AG04449 (cell line): ENCODE measurements around the gene ADORA3.

Source experiments
- CTCF ChIA-PET: fragments of 350-600 bp; formaldehyde crosslinking; extraction: SDS; loops from one replicate; lab custom pipeline; 2021; ENCODE audit warnings: antibody characterized with exemption; lab: Yijun Ruan, JAX
- POLR2A ChIA-PET: fragments of 400-600, 350-600 bp; formaldehyde crosslinking; extraction: SDS; loops from one replicate; lab custom pipeline; 2020; ENCODE audit warnings: antibody characterized with exemption, inconsistent platforms; lab: Yijun Ruan, JAX
- DNase-seq: peaks from one replicate; pipeline ENCODE4 v3.0.0-alpha.2; 2010; ENCODE audit warnings: low read depth, low spot score
- H3K4me3 ChIP-seq: 2 replicates; pipeline ENCODE4 v1.5.1; 2011; ENCODE audit warnings: low read depth, mild to moderate bottlenecking, control low read depth, low read length
- CTCF ChIP-seq: IDR thresholded peaks from one replicate; pipeline ENCODE4 v1.5.1; 2011; ENCODE audit warnings: mild to moderate bottlenecking, moderate library complexity, low read length, control low read depth, inconsistent platforms; ENCODE audit not compliant: insufficient read depth; ENCODE audit errors: missing control alignments

Gene ADORA3

DNA sequence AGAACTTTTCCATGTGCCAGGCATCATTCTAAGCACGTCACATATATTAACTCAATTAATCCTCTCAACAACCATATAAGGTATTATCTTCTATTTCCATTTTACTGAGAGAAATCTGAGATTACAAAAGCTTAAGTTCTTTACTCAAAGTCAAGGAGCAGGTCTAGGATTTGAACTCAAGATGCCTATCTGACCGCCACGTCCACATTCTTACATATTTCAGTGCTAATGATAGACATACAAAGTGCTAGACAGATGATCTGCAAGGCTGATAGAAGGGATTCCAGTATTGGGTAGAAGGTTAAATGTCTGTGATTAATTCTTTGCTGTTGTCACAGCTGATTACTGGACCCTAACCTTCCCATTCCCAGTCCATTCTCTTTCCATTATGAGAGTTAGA is 49.7 kb downstream of the ADORA3 start:
- CTCF ChIA-PET = interaction anchor here (1.0 to 2.8 kb wide), 6 partner anchors 9 to 292 kb away, joined by 3 to 12 read pairs (median 4); no protein-coding TSS in a partner anchor
- no peak for DNase-seq
- TF ChIP-seq CTCF = no peak
- no peak overlapping the region for H3K4me3 ChIP-seq
- POLR2A ChIA-PET = interaction anchor here (1.1 kb wide), 1 partner anchor 9 kb away, joined by 3 read pairs; no protein-coding TSS in a partner anchor

- H3K4me3 ChIP-seq = no peak overlapping the region
- no peak for TF ChIP-seq CTCF
- CTCF ChIA-PET = interaction anchor here (1.0 to 2.8 kb wide), 5 partner anchors 10 to 261 kb away, joined by 3 to 12 read pairs (median 3); no protein-coding TSS in a partner anchor
- DNase-seq = no peak
- POLR2A ChIA-PET = interaction anchor here (1.1 kb wide), 1 partner anchor 10 kb away, joined by 3 read pairs; no protein-coding TSS in a partner anchor
These were observed 50.9 kb downstream of the ADORA3 start for GRCh38 chr1:111452581-111452980.

DNA sequence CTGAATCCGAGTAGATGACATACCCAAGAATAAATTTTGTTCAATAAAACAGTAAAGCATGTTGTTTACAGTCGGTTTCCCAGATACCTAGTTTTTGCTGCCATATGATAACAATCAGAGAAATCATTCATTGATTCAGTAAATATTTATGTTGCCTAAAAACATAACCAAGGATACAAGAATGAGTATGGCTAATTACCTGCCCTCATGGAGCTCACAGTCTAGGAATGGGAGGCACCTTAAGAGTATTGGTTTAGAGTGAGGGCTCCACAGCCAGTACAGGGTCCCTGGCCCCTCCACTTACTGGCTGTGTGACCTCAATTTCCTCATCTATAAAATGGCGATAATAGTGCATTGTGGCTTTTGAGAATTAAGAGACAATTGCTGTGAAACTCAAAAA is 53.2 kb downstream of the ADORA3 start:
- no peak for TF ChIP-seq CTCF
- POLR2A ChIA-PET = no interaction called here
- CTCF ChIA-PET = interaction anchor here (0.8 to 1.1 kb wide), 3 partner anchors 21 to 320 kb away, joined by 3 to 4 read pairs (median 4); no protein-coding TSS in a partner anchor
- H3K4me3 ChIP-seq = peak overlapping the region; percentile 95
- no peak for DNase-seq

DNA sequence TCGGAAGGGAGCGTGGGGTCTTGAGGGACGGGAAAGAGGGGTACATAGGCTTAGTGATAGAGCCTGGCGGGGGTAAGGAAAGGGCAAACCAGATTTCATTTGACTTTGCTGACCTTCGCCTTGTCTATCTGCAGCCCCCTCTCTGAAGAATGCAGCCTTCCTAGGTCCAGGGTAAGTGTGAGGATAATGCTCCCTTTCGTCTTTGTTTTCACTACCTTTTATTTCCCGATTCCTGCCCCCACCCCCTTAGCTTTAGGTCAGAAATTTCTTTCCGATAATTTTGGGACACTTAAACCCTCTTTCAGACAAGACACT is 53.8 kb downstream of the ADORA3 start:
- no peak for TF ChIP-seq CTCF
- ChIA-PET CTCF (interaction anchor here (0.8 to 1.0 kb wide), 2 partner anchors 22 to 217 kb away, joined by 3 to 4 read pairs; no protein-coding TSS in a partner anchor), POLR2A (no interaction called here)
- no peak for DNase-seq
- H3K4me3 ChIP-seq = peak overlapping the region; percentile 95
